Skin of body (tissue), 2 donors: ENCODE results near the gene TBR1. TPM values are rescaled to one million over a fixed set of nuclear protein-coding genes. Genes with fewer than 3 reads are reported as not detected.
A peak's percentile ranks its signal among the peaks of the same experiment; 100 is the strongest.

Experiments used
- DNase-seq: peaks from one replicate; lab custom pipeline; 2025; lab: John Stamatoyannopoulos, UW
- total RNA-seq: library from RNA; depleted of rRNA; stranded (reverse); fragments of >200 nt; gene quantifications from one replicate; pipeline ENCODE4 v1.2.3, GENCODE V29; 2014

The TBR1 gene
- total RNA-seq, result 0.30 TPM

GRCh38 chr2:161415987-161416707 is at the start of gene TBR1:
Gene TBR1, plus strand, starts transcription at chr2:161416297. Its CDS starts 114 bp downstream, at chr2:161416411.
- no peak for DNase-seq

DNA sequence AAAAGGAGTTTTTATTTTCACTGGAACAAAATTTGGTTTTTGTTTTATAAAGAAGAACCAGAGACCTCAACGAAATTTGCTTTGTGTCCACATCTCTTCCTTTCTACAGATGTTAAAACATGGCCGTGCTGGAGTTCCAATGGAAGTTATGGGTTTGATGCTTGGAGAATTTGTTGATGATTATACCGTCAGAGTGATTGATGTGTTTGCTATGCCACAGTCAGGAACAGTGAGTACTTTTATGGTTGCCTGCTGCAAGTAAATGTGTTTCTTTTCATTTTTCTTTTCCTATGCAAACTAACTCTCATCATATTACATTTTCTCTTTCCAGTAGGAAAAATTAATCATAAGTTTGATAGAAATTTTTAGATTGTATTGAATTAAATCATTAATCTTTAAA is 48.4 kb upstream of the TBR1 start:
- no peak for DNase-seq

- DNase-seq, result no peak
Observed at GRCh38 chr2:161369311-161369710, 46.8 kb upstream of the TBR1 start.

GRCh38 chr2:161370981-161371380 is 45.1 kb upstream of the TBR1 start:
- no peak for DNase-seq

GRCh38 chr2:161371869-161372268 is 44.2 kb upstream of the TBR1 start:
- no peak for DNase-seq

GRCh38 chr2:161373942-161374341 is 42.2 kb upstream of the TBR1 start:
- DNase-seq, result no peak

DNA sequence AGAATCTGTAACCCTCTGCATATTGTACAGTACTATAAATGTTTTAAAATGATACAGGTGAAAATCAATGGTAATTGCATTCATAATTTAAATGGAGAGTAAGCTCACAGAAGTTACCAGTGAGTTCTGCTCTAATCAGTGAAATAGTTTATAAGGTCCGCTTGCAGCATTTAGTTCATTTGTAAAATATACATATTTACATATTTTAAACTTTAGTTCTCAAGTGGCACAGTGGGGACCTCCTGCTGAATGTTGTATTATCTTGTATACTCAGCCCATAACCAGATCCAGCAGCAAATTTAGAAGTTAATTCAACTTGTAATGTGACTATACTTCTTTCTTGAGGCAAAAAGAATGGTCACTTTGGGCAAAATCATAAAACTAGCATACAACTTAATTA is 41.7 kb upstream of the TBR1 start:
- no peak for DNase-seq

GRCh38 chr2:161379740-161380139 is 36.4 kb upstream of the TBR1 start:
- DNase-seq, result no peak

GRCh38 chr2:161381546-161381945 is 34.6 kb upstream of the TBR1 start:
- peak; percentile 51 for DNase-seq

DNA sequence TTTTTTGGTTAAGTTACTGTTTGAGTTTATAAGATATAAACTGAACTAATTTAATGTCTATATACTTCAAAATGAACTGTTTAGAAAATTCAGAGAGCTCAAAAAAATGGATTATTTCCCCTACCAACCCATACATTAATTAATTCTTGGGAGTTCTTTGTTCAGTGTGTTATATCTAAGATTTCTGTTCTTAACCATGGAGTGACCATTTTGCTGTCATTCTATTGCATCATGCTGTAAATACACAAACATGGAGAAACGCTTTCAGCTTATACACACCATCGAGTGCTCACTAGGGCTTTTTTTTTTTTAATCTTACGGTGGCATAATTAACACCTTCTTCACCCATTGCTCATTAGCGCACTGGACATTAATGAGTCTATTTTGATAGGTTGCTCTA is 33.4 kb upstream of the TBR1 start:
- DNase-seq, result no peak

- DNase-seq, result no peak
Observed at GRCh38 chr2:161384864-161385263, 31.2 kb upstream of the TBR1 start.

GRCh38 chr2:161386228-161386824 is 29.8 kb upstream of the TBR1 start:
- no peak for DNase-seq

DNA sequence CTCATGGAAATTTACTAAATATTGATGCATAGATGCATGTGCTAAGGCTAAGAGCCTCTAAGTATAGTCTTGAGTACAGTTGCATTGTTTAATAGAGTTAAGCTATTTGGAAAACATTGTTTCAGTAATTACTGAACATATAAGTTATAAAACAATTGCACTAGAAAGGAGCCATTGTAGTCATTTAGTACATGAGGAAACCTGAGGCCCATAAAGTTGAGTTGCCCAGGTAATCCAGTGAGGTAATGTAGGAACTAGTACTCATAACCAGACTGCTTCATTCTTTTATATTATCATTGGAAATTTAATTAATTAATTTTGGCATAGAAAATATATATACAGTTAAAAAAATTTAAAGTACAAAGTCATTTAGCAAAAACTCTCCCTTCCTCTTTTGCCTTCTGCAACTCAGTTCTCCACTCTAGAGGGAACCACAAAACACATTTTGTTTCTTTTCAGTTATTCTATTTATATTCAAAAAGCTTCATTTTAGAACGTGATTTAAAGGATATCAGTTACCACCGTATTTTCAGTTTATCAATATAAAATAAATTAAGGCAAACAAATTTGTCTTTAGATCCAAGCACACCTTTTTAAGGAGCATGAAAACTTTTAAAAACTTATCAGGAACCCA is 27.8 kb upstream of the TBR1 start:
- DNase-seq, result no peak

DNA sequence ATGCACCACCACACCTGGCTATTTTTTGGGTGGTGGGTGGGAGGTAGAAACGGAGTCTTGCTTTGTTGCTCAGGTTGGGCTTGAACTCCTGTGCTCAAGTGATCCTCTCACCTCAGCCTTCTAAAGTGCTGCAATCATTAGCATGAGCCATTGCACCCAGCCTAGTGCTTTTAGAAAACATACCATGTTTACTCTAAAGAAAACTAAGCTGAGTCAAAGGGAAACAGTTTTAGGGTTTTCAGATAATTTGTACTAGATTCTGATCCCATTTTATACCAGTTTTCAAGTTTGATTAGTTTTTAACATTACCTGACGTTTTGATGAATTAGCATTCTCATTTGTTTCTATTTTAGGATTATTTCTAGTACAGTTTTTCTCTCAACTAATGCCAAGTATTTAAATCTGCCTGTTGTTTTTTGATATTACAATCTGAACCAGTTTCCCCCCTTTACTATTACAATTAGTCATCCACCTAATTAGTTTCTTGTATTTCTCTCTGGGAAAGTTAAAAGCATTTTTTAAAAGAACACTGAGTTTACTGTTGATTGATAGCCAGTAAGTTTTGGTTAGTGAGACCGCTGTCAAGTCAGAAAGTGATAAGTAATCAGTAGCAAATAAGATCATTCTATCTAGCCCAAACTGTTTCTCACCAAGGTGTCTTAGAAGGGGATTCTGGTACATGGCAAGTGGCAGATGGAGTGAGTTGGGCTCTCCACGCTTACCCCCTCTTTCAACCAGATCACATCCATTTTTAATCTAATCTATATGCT is 24.2 kb upstream of the TBR1 start:
- no peak for DNase-seq

DNA sequence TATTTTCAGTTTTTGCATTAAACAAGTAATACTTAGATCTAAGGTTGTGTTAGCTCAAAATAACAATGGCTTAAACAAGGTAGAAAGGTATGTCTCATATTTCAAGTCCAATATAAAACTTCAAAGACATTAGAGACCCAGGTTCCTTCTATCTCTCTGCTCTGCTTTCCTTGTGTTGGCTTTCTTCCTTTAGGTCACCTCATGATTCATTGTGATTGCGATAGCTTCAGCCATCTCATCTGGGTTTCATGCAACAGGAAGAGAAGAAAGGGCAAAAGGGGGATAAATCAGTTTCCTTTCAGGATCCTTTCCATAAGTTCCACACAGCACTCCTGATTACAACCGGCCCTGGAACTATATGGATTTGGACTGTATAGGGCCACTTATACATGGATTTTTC is 16.0 kb upstream of the TBR1 start:
- DNase-seq, result no peak

DNA sequence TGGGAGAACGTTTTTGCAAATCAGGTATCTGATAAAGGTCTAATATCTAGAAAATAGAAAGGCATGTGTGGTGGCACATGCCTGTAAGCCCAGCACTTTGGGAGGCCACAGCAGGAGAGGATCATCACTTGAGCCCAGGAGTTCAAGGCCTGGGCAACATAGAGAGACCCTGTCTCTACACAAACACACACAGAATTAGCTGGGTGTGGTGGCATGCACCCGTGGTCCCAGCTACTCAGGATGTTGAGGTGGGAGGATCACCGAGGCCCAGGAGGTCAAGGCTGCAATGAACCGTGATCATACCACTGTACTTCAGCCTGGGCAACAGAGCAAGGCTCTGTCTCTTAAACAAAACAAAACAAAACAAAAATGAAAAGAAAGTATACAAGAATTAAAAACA is 13.8 kb upstream of the TBR1 start:
- no peak for DNase-seq

DNA sequence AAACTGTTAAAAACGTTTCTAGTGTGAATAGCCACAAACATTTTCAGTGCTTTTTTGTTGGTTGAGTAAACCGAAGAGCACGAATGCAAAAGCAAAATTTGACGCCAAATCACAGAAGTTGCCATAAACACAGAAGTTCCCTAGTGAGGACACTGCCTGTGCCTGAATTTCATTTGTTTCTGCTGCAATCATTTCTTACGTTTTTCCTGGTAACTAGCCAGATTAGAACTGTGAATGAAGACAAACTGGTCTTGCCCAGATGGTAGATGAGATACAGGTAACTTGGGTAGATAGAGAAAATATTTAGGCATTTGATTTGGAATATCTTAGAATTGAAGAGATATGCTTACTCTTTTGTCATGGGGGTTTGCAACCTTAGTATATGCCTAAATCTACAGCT is 9.8 kb upstream of the TBR1 start:
- no peak for DNase-seq

DNA sequence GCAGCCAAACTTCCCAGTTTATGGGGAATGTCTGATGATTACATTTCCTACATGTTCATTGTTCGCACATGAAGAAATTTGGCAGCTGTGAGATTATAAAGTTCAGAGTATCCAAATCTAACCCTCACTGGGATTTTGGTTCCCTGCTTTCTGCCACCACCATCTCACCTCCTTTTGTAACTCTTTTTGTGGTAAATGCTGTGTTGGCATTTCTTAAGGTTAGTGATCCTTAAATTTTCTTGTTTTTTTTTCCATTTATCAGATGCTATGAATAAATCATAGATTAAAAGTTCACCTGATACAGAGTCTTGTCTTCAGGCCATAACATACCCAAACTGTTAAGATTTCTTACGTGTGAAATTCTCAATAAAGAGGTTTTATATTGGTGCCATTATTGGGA is 8.5 kb upstream of the TBR1 start:
- no peak for DNase-seq

DNA sequence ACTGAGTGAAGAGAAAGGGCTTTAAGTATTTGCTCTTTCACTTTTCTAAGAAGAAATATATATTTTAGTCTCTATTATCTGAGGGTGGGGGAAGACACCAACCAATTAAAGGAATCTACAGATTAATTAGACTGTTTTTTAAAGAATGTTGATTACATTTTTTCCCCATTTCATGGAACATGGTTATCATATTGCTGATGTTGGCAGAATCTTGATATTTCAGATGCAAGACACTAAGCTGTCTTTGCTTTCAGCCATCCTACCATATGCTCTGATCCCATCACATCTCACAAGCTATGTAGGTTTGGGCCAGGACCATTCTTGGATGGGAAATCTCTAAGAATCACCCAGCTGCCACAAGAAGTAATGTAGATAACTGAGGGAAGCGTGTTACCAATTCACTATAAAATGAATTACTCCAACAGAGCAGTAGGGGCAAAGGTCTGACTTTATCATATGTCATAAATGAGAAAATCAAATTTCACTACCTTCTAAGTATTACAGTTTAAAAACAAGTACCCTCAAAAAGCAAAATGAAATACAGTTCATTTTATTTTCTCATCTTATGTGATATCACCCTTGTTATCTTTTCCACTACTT is 6.7 kb upstream of the TBR1 start:
- DNase-seq, result no peak

- DNase-seq, result no peak
Observed at GRCh38 chr2:161412346-161412745, 3.8 kb upstream of the TBR1 start.
